Breast epithelium (tissue), 4 donors: Measurements from ENCODE around the gene PARL. TPM values are rescaled to one million over a fixed set of nuclear protein-coding genes. Genes with fewer than 3 reads are reported as not detected.

Source experiments
- DNase-seq, 2 donors: peaks; one replicate each; pipeline ENCODE4 v3.0.0-alpha.2; 2019; ENCODE audit warnings: low spot score in 2 of 2
- H3K27ac ChIP-seq, 2 donors: fragments of 200-600 bp; sonication (generic) in 1 of 2; one replicate each; pipeline ENCODE4 v1.5.1; 2016 to 2019; ENCODE audit warnings: mild to moderate bottlenecking in 1 of 2
- H3K27me3 ChIP-seq, 2 donors: fragments of 200-600 bp; sonication (generic) in 1 of 2; one replicate each; pipeline versions ENCODE4 v1.5.1 to v1.6.0; 2017 to 2019; ENCODE audit warnings: control low read depth in 1 of 2, mild to moderate bottlenecking in 1 of 2
- H3K36me3 ChIP-seq: fragments of 200-600 bp; one replicate; pipeline ENCODE4 v1.5.1; 2019
- H3K4me1 ChIP-seq, 2 donors: fragments of 200-600 bp; sonication (generic); one replicate each; pipeline ENCODE4 v1.5.1; 2016 to 2019; ENCODE audit warnings: control low read depth in 1 of 2
- H3K4me3 ChIP-seq, 3 donors: fragments of 200-600 bp; sonication (generic); 1 replicate in 2 of 3; 2 replicates in 1 of 3; pipeline ENCODE4 v1.5.1; 2016 to 2019; ENCODE audit warnings: mild to moderate bottlenecking in 3 of 3, moderate library complexity in 2 of 3
- H3K9me3 ChIP-seq, 2 donors: fragments of 200-600 bp; sonication (generic) in 1 of 2; one replicate each; pipeline ENCODE4 v1.5.1; 2016 to 2019; ENCODE audit warnings: control low read depth in 1 of 2
- POLR2A ChIP-seq: fragments of 450-650 bp; IDR thresholded peaks from one replicate; pipeline ENCODE4 v1.6.1; 2016; ENCODE audit warnings: antibody characterized with exemption, mild to moderate bottlenecking, moderate library complexity
- POLR2AphosphoS5 ChIP-seq, 3 donors: sonication (generic); formaldehyde crosslinking; IDR thresholded peaks; one replicate each; pipeline ENCODE4 v1.6.1; 2017; ENCODE audit warnings: antibody characterized with exemption in 3 of 3
- intact Hi-C: fragments of 100-400 bp; cut with DNase I; formaldehyde crosslinking; loops from one replicate; pipeline ENCODE4 v1.15.1; 2023; ENCODE audit warnings: low total_unique reads
- total RNA-seq, 3 donors: library from RNA; depleted of rRNA; stranded (reverse); fragments of >200 nt; gene quantifications; one replicate each; pipeline ENCODE4 v1.1.0, GENCODE V29; 2016
- TF ChIP-seq, protein P1 (sequence below), 3 donors: fragments of 450-650 bp; IDR thresholded peaks; one replicate each; pipeline ENCODE4 v1.5.1; 2016 to 2017; ENCODE audit warnings: antibody characterized with exemption in 3 of 3, mild to moderate bottlenecking in 3 of 3, moderate library complexity in 3 of 3

The PARL gene
- total RNA-seq, 3 donors from 2014 or later, result 48.0 to 53.6 (median 50.5) TPM

DNA sequence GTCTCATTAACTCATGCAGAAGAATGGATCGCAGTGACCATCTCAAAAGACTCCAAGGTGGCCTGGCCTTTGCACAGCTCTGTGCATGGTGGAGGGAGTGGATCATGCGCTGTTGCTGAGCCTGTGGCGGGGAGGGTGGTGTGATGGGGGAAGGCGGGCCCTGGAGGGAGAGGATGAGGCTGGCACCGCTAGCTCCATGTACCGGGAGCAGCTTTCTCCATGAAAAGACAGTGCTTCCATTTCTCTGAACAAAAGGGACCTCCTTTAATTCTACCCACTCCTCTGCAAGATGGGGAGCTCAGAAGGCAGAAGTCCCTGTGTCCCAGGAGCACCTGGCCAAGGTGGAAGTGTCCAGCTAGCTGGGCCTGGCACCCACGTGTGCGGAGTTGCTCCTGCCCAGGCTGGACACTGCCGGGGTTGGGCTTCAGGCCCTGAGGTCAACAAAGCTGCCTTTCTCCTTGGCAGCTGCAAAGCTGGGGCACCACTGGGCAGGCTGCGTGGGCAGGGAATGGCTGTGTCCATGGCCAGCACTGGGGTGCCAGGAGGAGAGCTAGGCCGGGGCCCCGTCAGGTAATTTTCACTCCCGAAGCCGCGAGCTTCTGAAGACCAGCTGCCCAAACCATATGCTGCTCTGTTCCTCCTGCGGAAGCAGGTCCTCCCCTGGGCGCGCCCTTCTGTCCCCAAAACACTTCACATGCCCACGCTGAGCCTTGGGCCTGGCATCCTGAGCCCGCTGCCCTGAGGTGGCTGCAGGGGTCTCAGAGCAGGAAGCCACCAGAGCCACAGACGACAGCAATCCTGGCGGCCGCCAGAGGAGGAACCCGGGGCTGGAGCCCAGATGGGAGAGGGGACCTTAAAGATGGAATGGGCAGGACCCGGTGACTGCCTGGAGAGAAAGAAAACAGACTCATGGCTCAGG, 65.7 kb downstream of the PARL start:
- Histone ChIP-seq H3K36me3 (no peaks in the 10 kb centered on the region), H3K27ac (no peak overlapping the region), H3K27me3 (no peaks in the 10 kb centered on the region), H3K4me3 (no peak overlapping the region), H3K9me3 (no peaks in the 10 kb centered on the region), H3K4me1 (no peaks in the 10 kb centered on the region)
- TF ChIP-seq POLR2AphosphoS5 (IDR thresholded peaks at IDR 0.05) (no peak), POLR2A (no peak)
- TF ChIP-seq, protein P1, sequence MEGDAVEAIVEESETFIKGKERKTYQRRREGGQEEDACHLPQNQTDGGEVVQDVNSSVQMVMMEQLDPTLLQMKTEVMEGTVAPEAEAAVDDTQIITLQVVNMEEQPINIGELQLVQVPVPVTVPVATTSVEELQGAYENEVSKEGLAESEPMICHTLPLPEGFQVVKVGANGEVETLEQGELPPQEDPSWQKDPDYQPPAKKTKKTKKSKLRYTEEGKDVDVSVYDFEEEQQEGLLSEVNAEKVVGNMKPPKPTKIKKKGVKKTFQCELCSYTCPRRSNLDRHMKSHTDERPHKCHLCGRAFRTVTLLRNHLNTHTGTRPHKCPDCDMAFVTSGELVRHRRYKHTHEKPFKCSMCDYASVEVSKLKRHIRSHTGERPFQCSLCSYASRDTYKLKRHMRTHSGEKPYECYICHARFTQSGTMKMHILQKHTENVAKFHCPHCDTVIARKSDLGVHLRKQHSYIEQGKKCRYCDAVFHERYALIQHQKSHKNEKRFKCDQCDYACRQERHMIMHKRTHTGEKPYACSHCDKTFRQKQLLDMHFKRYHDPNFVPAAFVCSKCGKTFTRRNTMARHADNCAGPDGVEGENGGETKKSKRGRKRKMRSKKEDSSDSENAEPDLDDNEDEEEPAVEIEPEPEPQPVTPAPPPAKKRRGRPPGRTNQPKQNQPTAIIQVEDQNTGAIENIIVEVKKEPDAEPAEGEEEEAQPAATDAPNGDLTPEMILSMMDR (IDR thresholded peaks at IDR 0.05), result no peak
- no peak for DNase-seq
- intact Hi-C loops, result no loop called here

DNA sequence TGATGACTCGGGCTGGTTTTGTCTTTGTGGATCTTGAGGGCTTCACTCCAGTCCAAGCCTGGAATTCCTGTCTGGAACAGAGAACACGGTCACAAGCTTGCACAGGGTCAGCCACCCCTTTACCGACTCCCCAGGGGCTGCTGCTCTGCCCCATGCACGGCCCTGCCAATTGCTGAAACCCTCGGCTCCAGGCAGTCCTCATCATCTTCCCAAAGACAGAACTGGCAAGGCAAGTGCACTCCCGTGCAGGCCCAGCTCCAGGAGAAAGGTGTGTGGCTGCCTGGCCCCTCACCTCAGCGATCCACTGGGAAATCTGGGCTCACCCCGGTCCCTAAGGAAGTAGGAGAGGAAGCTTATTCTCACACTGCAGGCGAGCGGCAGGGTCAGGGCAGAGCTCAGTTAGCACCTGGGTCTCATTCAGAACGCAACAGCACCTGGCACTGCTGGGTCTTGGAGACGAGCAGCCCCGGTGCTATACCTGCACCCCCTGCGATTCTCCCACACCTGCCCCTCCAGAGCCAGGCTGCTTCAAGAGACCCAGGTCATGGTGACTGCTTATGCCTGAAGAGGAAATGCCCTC, 66.5 kb downstream of the PARL start:
- no peak for DNase-seq
- Histone ChIP-seq H3K4me3 (no peak overlapping the region), H3K36me3 (no peaks in the 10 kb centered on the region), H3K27me3 (no peaks in the 10 kb centered on the region), H3K4me1 (no peaks in the 10 kb centered on the region), H3K9me3 (no peaks in the 10 kb centered on the region), H3K27ac (no peak overlapping the region)
- TF ChIP-seq POLR2A, result no peak
- TF ChIP-seq, protein P1 (IDR thresholded peaks at IDR 0.05), result no peak
- intact Hi-C loops, result no loop called here

GRCh38 chr3:183817639-183818038, 67.0 kb downstream of the PARL start:
- H3K9me3 ChIP-seq, result no peaks in the 10 kb centered on the region

DNA sequence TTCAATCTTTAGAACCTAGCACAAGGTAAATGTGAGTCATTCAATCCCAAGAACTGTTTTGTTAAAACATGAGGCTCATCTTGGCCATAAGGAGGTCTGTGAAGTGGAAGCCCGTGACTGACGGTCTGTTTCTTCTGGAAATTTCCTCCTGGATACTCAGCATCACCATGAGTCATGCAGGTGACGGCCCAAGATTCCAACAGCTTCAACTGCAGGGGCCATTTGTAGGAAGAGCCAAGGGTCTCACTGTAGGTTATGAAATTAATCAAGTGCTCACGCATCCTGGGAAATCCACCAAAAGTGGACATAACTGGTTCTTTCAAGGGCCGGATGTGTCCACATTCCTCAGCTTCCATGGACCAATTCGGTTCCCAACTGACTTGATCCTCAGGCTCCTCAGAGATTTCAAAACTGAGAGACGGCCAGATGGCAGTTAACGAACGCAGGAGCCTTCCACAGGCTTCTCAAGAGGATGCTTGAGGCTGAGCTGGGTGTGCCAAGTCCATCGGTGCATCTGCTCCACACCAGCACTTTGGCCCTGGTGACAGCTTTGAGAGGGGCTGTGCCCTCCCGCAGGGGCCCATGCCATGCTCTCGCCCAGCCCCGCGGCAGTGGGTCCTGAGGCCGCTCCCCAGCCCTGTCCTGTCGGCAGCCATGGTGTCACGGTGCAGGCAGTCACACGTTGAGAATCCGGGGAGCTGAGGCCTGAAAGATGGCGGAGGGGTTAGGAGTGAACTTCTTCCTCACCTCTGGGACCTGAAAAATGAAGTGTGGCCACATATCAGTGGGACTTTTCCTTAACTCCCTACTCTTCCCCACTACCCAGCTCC, 67.8 kb downstream of the PARL start:
- no peak overlapping the region for H3K27ac ChIP-seq
- H3K27me3 ChIP-seq, result no peaks in the 10 kb centered on the region
- TF ChIP-seq POLR2A, result no peak
- TF ChIP-seq, protein P1 (IDR thresholded peaks at IDR 0.05), result no peak
- TF ChIP-seq POLR2AphosphoS5 (IDR thresholded peaks at IDR 0.05), result no peak
- H3K9me3 ChIP-seq, result no peaks in the 10 kb centered on the region
- H3K4me1 ChIP-seq, result no peaks in the 10 kb centered on the region
- DNase-seq, result no peak
- H3K4me3 ChIP-seq, result no peak overlapping the region
- H3K36me3 ChIP-seq, result no peaks in the 10 kb centered on the region
- intact Hi-C loops, result no loop called here

More at GRCh38 chr3:183817639-183818038, 67.0 kb downstream of the PARL start:
- no peak overlapping the region for H3K4me3 ChIP-seq
- intact Hi-C loops, result no loop called here
- no peaks in the 10 kb centered on the region for H3K27me3 ChIP-seq
- TF ChIP-seq, protein P1 (IDR thresholded peaks at IDR 0.05), result no peak
- no peak for TF ChIP-seq POLR2A
- no peak for TF ChIP-seq POLR2AphosphoS5 (IDR thresholded peaks at IDR 0.05)
- DNase-seq, result no peak
- H3K4me1 ChIP-seq, result no peaks in the 10 kb centered on the region
- no peak overlapping the region for H3K27ac ChIP-seq
- H3K36me3 ChIP-seq, result no peaks in the 10 kb centered on the region
